Naive thymus-derived CD4-positive, alpha-beta T cell (primary cell): ENCODE data around the gene MLANA. TPM values are rescaled to one million over a fixed set of nuclear protein-coding genes. Genes with fewer than 3 reads are reported as not detected.
A peak's percentile ranks its signal among the peaks of the same experiment; 100 is the strongest.

Source experiments
- ATAC-seq: fragments of 150-1000 bp; cut with Tn5 transposase; 2 replicates; pipeline ENCODE4 v1.10.0; 2021; ENCODE audit warnings: mild to moderate bottlenecking, moderate library complexity
- CTCF ChIA-PET: fragments of 350-600 bp; sonication (Branson Sonifier 250); formaldehyde crosslinking; loops from one replicate; lab custom pipeline; 2021; ENCODE audit warnings: antibody characterized with exemption; lab: Charles Lee
- POLR2A ChIA-PET: fragments of 350-600 bp; sonication (Branson Sonifier 250); formaldehyde crosslinking; loops from one replicate; lab custom pipeline; 2021; ENCODE audit warnings: antibody characterized with exemption, inconsistent platforms; lab: Charles Lee
- DNase-seq, 9 donors: peaks; one replicate each; pipeline versions ENCODE4 v3.0.0 to v3.0.0-alpha.2; 2020 to 2022; ENCODE audit warnings: mixed read lengths in 1 of 9
- H3K27ac ChIP-seq: one replicate; pipeline ENCODE4 v1.7.0; 2013; ENCODE audit warnings: mild to moderate bottlenecking, low read depth, low read length, moderate library complexity
- H3K27me3 ChIP-seq, 2 donors: one replicate each; pipeline ENCODE4 v1.7.0; 2013; ENCODE audit warnings: low read length in 2 of 2, mild to moderate bottlenecking in 2 of 2, moderate library complexity in 2 of 2; ENCODE audit not compliant: control insufficient read depth in 2 of 2, insufficient read depth in 2 of 2
- H3K36me3 ChIP-seq, 3 experiments: 1 replicate in 2 of 3; 2 replicates in 1 of 3; pipeline ENCODE4 v1.7.0; 2013; ENCODE audit warnings: low read length in 3 of 3, mild to moderate bottlenecking in 3 of 3, moderate library complexity in 1 of 3; ENCODE audit not compliant: insufficient read depth in 3 of 3, control insufficient read depth in 2 of 3
- H3K4me1 ChIP-seq, 2 donors: one replicate each; pipeline ENCODE4 v1.7.0; 2013; ENCODE audit warnings: low read length in 2 of 2, mild to moderate bottlenecking in 2 of 2, moderate library complexity in 1 of 2; ENCODE audit not compliant: control insufficient read depth in 2 of 2, insufficient read depth in 2 of 2
- H3K4me3 ChIP-seq: 2 replicates; pipeline ENCODE4 v1.7.0; 2013; ENCODE audit warnings: mild to moderate bottlenecking, low read length
- H3K9me3 ChIP-seq, 3 experiments: 1 replicate in 2 of 3; 2 replicates in 1 of 3; pipeline ENCODE4 v1.7.0; 2013; ENCODE audit warnings: low read length in 3 of 3; ENCODE audit not compliant: control insufficient read depth in 2 of 3
- H3K27ac Mint-ChIP-seq, 9 donors: one replicate each; pipeline ENCODE4 v1.8.0; 2020 to 2022; ENCODE audit warnings: mixed read lengths in 9 of 9, mild to moderate bottlenecking in 8 of 9, moderate library complexity in 5 of 9, inconsistent platforms in 2 of 9
- H3K27me3 Mint-ChIP-seq, 5 donors: one replicate each; pipeline ENCODE4 v1.8.0; 2021 to 2022; ENCODE audit warnings: mixed read lengths in 5 of 5, mild to moderate bottlenecking in 1 of 5
- H3K36me3 Mint-ChIP-seq, 5 donors: one replicate each; pipeline ENCODE4 v1.8.0; 2020 to 2022; ENCODE audit warnings: mixed read lengths in 5 of 5, mild to moderate bottlenecking in 3 of 5, inconsistent platforms in 1 of 5
- H3K4me1 Mint-ChIP-seq, 7 donors: one replicate each; pipeline ENCODE4 v1.8.0; 2020 to 2022; ENCODE audit warnings: mixed read lengths in 7 of 7, mild to moderate bottlenecking in 3 of 7, inconsistent platforms in 1 of 7
- H3K4me3 Mint-ChIP-seq, 10 donors: one replicate each; pipeline ENCODE4 v1.8.0; 2020 to 2022; ENCODE audit warnings: mild to moderate bottlenecking in 10 of 10, mixed read lengths in 10 of 10, moderate library complexity in 6 of 10, inconsistent platforms in 2 of 10
- H3K9me3 Mint-ChIP-seq, 11 donors: one replicate each; pipeline ENCODE4 v1.8.0; 2020 to 2022; ENCODE audit warnings: mixed read lengths in 11 of 11, mild to moderate bottlenecking in 4 of 11, inconsistent platforms in 1 of 11, moderate library complexity in 1 of 11
- intact Hi-C, 2 donors: fragments of 100-400 bp; cut with micrococcal nuclease; formaldehyde crosslinking; loops; one replicate each; pipeline ENCODE4 v1.15.1; 2023
- polyA plus RNA-seq, 2 donors: library from polyadenylated mRNA; unstranded; fragments of 300-500 nt; fragmentation: Illumina TruSeq; gene quantifications; one replicate each; pipeline ENCODE4 v1.2.3, GENCODE V29; 2021
- total RNA-seq, 6 experiments: library from RNA in 5 of 6; stranded (reverse) in 5 of 6; gene quantifications; 1 replicate in 5 of 6; 2 replicates in 1 of 6; pipeline ENCODE4 v1.2.3 and lab custom pipeline; 2021 to 2026

MLANA gene, protein sequence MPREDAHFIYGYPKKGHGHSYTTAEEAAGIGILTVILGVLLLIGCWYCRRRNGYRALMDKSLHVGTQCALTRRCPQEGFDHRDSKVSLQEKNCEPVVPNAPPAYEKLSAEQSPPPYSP
- total RNA-seq (not detected), polyA plus RNA-seq (under 1 TPM; 0.38 to 0.97 TPM), total RNA-seq (lab: John Stamatoyannopoulos, UW) (not detected)

GRCh38 chr9:5890641-5891040 lies at the start of gene MLANA:
MLANA (plus strand) TSS chr9:5890889; CDS start chr9:5892475, 1,586 bp downstream.
- no peak for DNase-seq
- POLR2A ChIA-PET: no interaction called here
- peak within 1 kb of the TSS in 1 of 9 donors; percentile 25 for H3K27ac Mint-ChIP-seq
- no peaks in the 10 kb centered on the region for H3K9me3 ChIP-seq
- H3K4me1 ChIP-seq: peaks cover 0 to 3% of the 10 kb centered on the region in 2 donors
- no peak for ATAC-seq
- H3K36me3 ChIP-seq: no peaks in the 10 kb centered on the region
- H3K27me3 ChIP-seq: no peaks in the 10 kb centered on the region
- H3K4me1 Mint-ChIP-seq: peaks cover 0 to 14% (median 7%) of the 10 kb centered on the region in 7 donors
- no peak within 1 kb of the TSS for H3K4me3 ChIP-seq
- CTCF ChIA-PET: no interaction called here
- H3K36me3 Mint-ChIP-seq: peaks cover 0 to 10% (median 0%) of the 10 kb centered on the region in 5 donors
- no peak within 1 kb of the TSS for H3K4me3 Mint-ChIP-seq
- H3K27me3 Mint-ChIP-seq: no peaks in the 10 kb centered on the region
- H3K9me3 Mint-ChIP-seq: no peaks in the 10 kb centered on the region
- intact Hi-C loops: no loop called here
- H3K27ac ChIP-seq: no peak within 1 kb of the TSS

DNA sequence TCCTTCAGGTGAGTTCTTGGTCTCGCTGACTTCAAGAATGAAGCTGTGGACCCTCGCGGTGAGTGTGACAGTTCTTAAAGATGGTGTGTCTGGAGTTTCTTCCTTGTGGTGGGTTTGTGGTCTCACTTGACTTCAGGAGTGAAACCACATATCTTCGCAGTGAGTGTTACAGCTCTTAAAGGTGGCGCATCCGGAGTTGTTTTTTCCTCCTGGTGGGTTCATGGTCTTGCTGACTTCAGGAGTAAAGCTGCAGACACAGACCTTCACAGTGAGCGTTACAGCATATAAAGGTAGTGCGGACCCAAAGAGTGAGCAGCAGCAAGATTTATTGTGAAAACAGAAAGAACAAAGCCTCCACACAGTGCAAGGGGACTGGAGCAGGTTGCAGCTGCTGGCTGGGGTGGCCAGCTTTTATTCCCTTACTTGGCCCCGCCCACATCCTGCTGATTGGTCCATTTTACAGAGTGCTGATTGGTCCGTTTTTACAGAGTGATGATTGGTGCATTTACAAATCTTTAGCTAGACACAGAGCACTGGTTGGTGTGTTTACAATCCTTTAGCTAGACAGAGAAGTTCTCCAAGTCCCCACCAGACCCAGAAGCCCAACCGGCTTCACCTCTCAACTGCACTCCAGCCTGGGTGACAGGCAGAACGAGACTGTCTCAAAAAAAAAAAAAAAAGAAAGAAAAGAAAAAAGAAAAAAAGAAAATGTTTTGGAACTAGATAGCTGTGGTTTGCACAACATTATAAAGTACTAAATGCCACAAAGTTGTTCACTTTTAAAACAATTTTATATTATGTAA lies 48.7 kb upstream of the MLANA start:
- intact Hi-C loops: loop anchor here (1.0 to 10.0 kb wide), 8 partner anchors 9 to 1547 kb away; partner anchors contain the start of genes CD274 (in 1 of the 2), ERMP1 (in 1 of the 2), KDM4C (in 1 of the 2) and PLPP6 (in 1 of the 2)
- Mint-ChIP-seq H3K36me3 (peaks cover 0 to 32% (median 0%) of the 10 kb centered on the region in 5 donors), H3K9me3 (peaks cover 0 to 10% (median 0%) of the 10 kb centered on the region in 11 donors), H3K4me3 (peak overlapping the region; percentile 72 to 91 (median 81)), H3K27me3 (no peaks in the 10 kb centered on the region), H3K27ac (peak overlapping the region; percentile 76 to 95 (median 91)), H3K4me1 (peaks cover 50 to 76% (median 60%) of the 10 kb centered on the region in 7 donors)
- ATAC-seq (peak; percentile 76), DNase-seq (peak; percentile 16 to 77 (median 67))
- Histone ChIP-seq H3K36me3 (no peaks in the 10 kb centered on the region), H3K9me3 (no peaks in the 10 kb centered on the region), H3K4me1 (peaks cover 45 to 47% of the 10 kb centered on the region in 2 donors), H3K4me3 (peak overlapping the region; percentile 35), H3K27ac (no peak overlapping the region), H3K27me3 (no peaks in the 10 kb centered on the region)
- ChIA-PET POLR2A (interaction anchor here (0.5 to 3.0 kb wide), 12 partner anchors 9 to 1049 kb away, joined by 3 to 38 read pairs (median 3); partner anchors contain the start of genes CD274, ERMP1 and KDM4C), CTCF (interaction anchor here (0.7 to 4.4 kb wide), 6 partner anchors 9 to 45 kb away, joined by 3 to 45 read pairs (median 4); partner anchors contain the start of gene ERMP1)

GRCh38 chr9:5842929-5843793 lies 47.5 kb upstream of the MLANA start:
- no peaks in the 10 kb centered on the region for H3K27me3 Mint-ChIP-seq
- no peak overlapping the region for H3K4me3 ChIP-seq
- DNase-seq (no peak), ATAC-seq (no peak)
- intact Hi-C loops: loop anchor here (1.0 to 10.0 kb wide), 7 partner anchors 8 to 1548 kb away; partner anchors contain the start of genes CD274 (in 1 of the 2), KDM4C (in 1 of the 2), PLPP6 (in 1 of the 2) and SPATA6L (in 1 of the 2)
- H3K9me3 ChIP-seq: no peaks in the 10 kb centered on the region
- peaks cover 50 to 79% (median 60%) of the 10 kb centered on the region in 7 donors for H3K4me1 Mint-ChIP-seq
- POLR2A ChIA-PET: interaction anchor here (0.5 to 3.0 kb wide), 15 partner anchors 8 to 1050 kb away, joined by 3 to 38 read pairs (median 3); partner anchors contain the start of genes ERMP1, KDM4C and RIC1
- CTCF ChIA-PET: interaction anchor here (0.6 to 4.4 kb wide), 5 partner anchors 9 to 1164 kb away, joined by 3 to 45 read pairs (median 5); partner anchors contain the start of genes CDC37L1 and ERMP1
- H3K4me1 ChIP-seq: peaks cover 45 to 47% of the 10 kb centered on the region in 2 donors
- no peak overlapping the region for H3K27ac ChIP-seq
- H3K9me3 Mint-ChIP-seq: peaks cover 0 to 10% (median 0%) of the 10 kb centered on the region in 11 donors
- peak overlapping the region in 8 of 9 donors; percentile 58 to 93 (median 92) for H3K27ac Mint-ChIP-seq
- no peaks in the 10 kb centered on the region for H3K27me3 ChIP-seq
- peaks cover 0 to 37% (median 0%) of the 10 kb centered on the region in 5 donors for H3K36me3 Mint-ChIP-seq
- H3K4me3 Mint-ChIP-seq: peak overlapping the region in 9 of 10 donors; percentile 75 to 91 (median 80)
- no peaks in the 10 kb centered on the region for H3K36me3 ChIP-seq

DNA sequence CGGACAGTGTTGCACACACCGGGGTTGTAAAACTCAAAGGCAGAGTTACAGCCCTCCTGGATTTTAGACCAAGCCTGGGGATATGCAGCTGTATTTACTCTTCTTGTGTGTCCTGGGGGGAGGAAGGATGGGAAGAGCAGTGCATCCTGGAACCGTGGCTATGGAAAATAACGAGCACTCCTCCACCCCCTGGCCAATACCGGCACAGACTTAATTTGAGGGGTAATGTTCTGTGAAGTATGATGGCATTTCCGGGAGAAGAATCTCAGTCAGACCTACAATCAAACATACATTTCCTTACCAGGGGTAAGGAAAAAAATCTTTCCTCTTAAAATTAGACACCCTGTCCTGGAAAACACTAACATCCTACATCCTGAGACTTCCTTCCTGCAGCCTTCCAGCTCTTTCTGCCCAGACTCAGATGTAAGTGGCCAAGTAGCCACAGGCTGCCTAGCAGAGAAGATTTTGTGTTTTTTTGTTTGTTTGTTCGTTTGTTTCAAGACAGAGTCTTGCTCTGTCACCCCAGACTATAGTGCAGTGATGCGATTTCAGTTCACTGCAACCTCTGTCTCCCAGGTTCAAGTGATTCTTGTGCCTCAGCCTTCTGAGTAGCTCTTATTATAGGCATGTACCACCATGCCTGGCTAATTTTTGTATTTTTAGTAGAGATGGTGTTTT lies 46.8 kb upstream of the MLANA start:
- H3K4me1 Mint-ChIP-seq: peaks cover 50 to 83% (median 64%) of the 10 kb centered on the region in 7 donors

GRCh38 chr9:5845157-5845531 lies 45.5 kb upstream of the MLANA start:
- H3K27me3 ChIP-seq: no peaks in the 10 kb centered on the region
- H3K4me3 ChIP-seq: no peak overlapping the region
- no peaks in the 10 kb centered on the region for H3K9me3 ChIP-seq
- Mint-ChIP-seq H3K4me1 (peaks cover 45 to 84% (median 64%) of the 10 kb centered on the region in 7 donors), H3K27me3 (no peaks in the 10 kb centered on the region), H3K36me3 (peaks cover 0 to 46% (median 0%) of the 10 kb centered on the region in 5 donors), H3K9me3 (peaks cover 0 to 10% (median 0%) of the 10 kb centered on the region in 11 donors), H3K27ac (peak overlapping the region; percentile 80 to 93 (median 91)), H3K4me3 (peak overlapping the region; percentile 75 to 85 (median 80))
- no peak for DNase-seq
- no peak overlapping the region for H3K27ac ChIP-seq
- no peaks in the 10 kb centered on the region for H3K36me3 ChIP-seq
- ChIA-PET CTCF (interaction anchor here (1.3 to 4.4 kb wide), 2 partner anchors 13 to 40 kb away, joined by 4 to 45 read pairs; partner anchors contain the start of gene ERMP1), POLR2A (interaction anchor here (0.6 to 2.7 kb wide), 7 partner anchors 11 to 1410 kb away, joined by 3 to 17 read pairs (median 3); partner anchors contain the start of genes ERMP1 and RIC1)
- ATAC-seq: no peak
- intact Hi-C loops: loop anchor here (2.0 to 10.0 kb wide), 6 partner anchors 162 to 1550 kb away; partner anchors contain the start of genes KDM4C (in 1 of the 2), PLPP6 (in 1 of the 2), RIC1 (in 1 of the 2) and SPATA6L (in 1 of the 2)
- H3K4me1 ChIP-seq: peaks cover 45 to 47% of the 10 kb centered on the region in 2 donors

More for the DNA sequence above, 46.8 kb upstream of the MLANA start:
- Histone ChIP-seq H3K4me1 (peaks cover 45 to 47% of the 10 kb centered on the region in 2 donors), H3K9me3 (no peaks in the 10 kb centered on the region), H3K36me3 (no peaks in the 10 kb centered on the region), H3K27me3 (no peaks in the 10 kb centered on the region), H3K27ac (peak overlapping the region; percentile 24), H3K4me3 (peak overlapping the region; percentile 5)
- Mint-ChIP-seq H3K36me3 (peaks cover 0 to 39% (median 0%) of the 10 kb centered on the region in 5 donors), H3K27ac (peak overlapping the region; percentile 58 to 93 (median 91)), H3K27me3 (no peaks in the 10 kb centered on the region), H3K9me3 (peaks cover 0 to 10% (median 0%) of the 10 kb centered on the region in 11 donors), H3K4me3 (peak overlapping the region; percentile 75 to 85 (median 80))
- ATAC-seq: peak; percentile 20
- ChIA-PET CTCF (interaction anchor here (0.6 to 4.4 kb wide), 2 partner anchors 11 to 1165 kb away, joined by 4 to 45 read pairs; partner anchors contain the start of genes CDC37L1 and ERMP1), POLR2A (interaction anchor here (0.5 to 2.7 kb wide), 10 partner anchors 10 to 914 kb away, joined by 3 to 17 read pairs (median 6); partner anchors contain the start of genes ERMP1, KDM4C and RIC1)
- DNase-seq: peak in 2 of 9 donors; percentile 7 to 22
- intact Hi-C loops: loop anchor here (1.0 to 10.0 kb wide), 11 partner anchors 7 to 1549 kb away; partner anchors contain the start of genes KDM4C (in 2 of the 2), CD274 (in 1 of the 2), ERMP1 (in 1 of the 2) and PLPP6 (in 1 of the 2)
